Bronchial epithelial cell (primary cell): ENCODE measurements around the gene AMMECR1L. TPM values are rescaled to one million over a fixed set of nuclear protein-coding genes. Genes with fewer than 3 reads are reported as not detected.
"Not testable (repeated sequence)": the region's sequence is repeated elsewhere in the genome, so short reads cannot be mapped to it uniquely, and the experiment has no call there.

ENCODE experiments used
- DNase-seq: peaks from one replicate; pipeline ENCODE4 v3.0.0-alpha.2; 2010; ENCODE audit warnings: low read depth
- FAIRE-seq: peaks from 2 replicates; lab custom pipeline; 2011; peaks lifted over from hg19 to GRCh38; lab: Jason Lieb, UNC
- H3K27me3 ChIP-seq: 2 replicates; pipeline ENCODE4 v1.5.1; 2011; ENCODE audit warnings: low read length; ENCODE audit not compliant: control insufficient read depth, insufficient read depth
- H3K36me3 ChIP-seq: 2 replicates; pipeline ENCODE4 v1.5.1; 2011; ENCODE audit warnings: low read length; ENCODE audit not compliant: control insufficient read depth, insufficient read depth
- H3K4me3 ChIP-seq: 2 replicates; pipeline ENCODE4 v1.5.1; 2011; ENCODE audit warnings: mild to moderate bottlenecking, low read depth, low read length, control low read depth
- total RNA-seq: library from RNA; depleted of rRNA; stranded (reverse); fragments of >200 nt; gene quantifications from 2 replicates; pipeline ENCODE4 v1.2.1, GENCODE V29; 2014
- TF ChIP-seq, protein P1 (sequence below): IDR thresholded peaks from 2 replicates; pipeline ENCODE4 v1.5.1; 2011; ENCODE audit warnings: mild to moderate bottlenecking, moderate library complexity, low read length, control low read depth, inconsistent platforms; ENCODE audit not compliant: insufficient read depth, severe bottlenecking

The AMMECR1L gene
- total RNA-seq, 1 donor from 2014 or later, result 31.6 TPM

- TF ChIP-seq, protein P1, sequence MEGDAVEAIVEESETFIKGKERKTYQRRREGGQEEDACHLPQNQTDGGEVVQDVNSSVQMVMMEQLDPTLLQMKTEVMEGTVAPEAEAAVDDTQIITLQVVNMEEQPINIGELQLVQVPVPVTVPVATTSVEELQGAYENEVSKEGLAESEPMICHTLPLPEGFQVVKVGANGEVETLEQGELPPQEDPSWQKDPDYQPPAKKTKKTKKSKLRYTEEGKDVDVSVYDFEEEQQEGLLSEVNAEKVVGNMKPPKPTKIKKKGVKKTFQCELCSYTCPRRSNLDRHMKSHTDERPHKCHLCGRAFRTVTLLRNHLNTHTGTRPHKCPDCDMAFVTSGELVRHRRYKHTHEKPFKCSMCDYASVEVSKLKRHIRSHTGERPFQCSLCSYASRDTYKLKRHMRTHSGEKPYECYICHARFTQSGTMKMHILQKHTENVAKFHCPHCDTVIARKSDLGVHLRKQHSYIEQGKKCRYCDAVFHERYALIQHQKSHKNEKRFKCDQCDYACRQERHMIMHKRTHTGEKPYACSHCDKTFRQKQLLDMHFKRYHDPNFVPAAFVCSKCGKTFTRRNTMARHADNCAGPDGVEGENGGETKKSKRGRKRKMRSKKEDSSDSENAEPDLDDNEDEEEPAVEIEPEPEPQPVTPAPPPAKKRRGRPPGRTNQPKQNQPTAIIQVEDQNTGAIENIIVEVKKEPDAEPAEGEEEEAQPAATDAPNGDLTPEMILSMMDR, result no peak
- Histone ChIP-seq H3K4me3 (no peak overlapping the region), H3K36me3 (no peaks in the 10 kb centered on the region), H3K27me3 (no peaks in the 10 kb centered on the region)
- DNase-seq, result no peak
- no peak for FAIRE-seq
Measured at GRCh38 chr2:127820080-127820668, 65.6 kb downstream of the AMMECR1L start.

GRCh38 chr2:127818794-127819425, 66.8 kb downstream of the AMMECR1L start:
- DNase-seq (no peak), FAIRE-seq (no peak)
- Histone ChIP-seq H3K36me3 (no peaks in the 10 kb centered on the region), H3K4me3 (no peak overlapping the region), H3K27me3 (no peaks in the 10 kb centered on the region)
- TF ChIP-seq, protein P1, result no peak

- DNase-seq, result no peak
- Histone ChIP-seq H3K4me3 (no peak overlapping the region), H3K36me3 (no peaks in the 10 kb centered on the region), H3K27me3 (no peaks in the 10 kb centered on the region)
- TF ChIP-seq, protein P1, result no peak
- no peak for FAIRE-seq
Measured at GRCh38 chr2:127818241-127818640, 67.5 kb downstream of the AMMECR1L start.

- FAIRE-seq, result no peak
- H3K4me3 ChIP-seq, result no peak overlapping the region
- no peaks in the 10 kb centered on the region for H3K36me3 ChIP-seq
- no peaks in the 10 kb centered on the region for H3K27me3 ChIP-seq
- TF ChIP-seq, protein P1, result no peak
- no peak for DNase-seq
Measured at GRCh38 chr2:127814677-127815076, 71.1 kb downstream of the AMMECR1L start.

DNA sequence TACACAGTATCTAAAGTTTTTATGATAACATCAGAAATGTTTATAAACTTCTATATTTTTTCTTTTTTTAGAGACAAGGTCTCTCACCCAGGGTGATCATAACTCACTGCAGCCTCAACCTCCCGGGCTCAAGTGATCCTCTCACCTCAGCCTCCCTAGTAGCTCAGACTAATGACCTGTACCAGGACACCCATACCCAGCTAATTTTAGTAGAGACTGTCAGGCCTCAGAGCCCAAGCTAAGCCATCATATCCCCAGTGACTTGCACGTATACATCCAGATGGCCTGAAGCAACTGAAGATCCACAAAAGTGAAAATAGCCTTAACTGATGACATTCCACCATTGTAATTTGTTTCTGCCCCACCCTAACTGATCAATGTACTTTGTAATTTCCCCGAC, 73.3 kb downstream of the AMMECR1L start:
- not testable (repeated sequence) for DNase-seq, H3K27me3 ChIP-seq, H3K4me3 ChIP-seq, H3K36me3 ChIP-seq, FAIRE-seq

Other genes starting within 250 kb of the AMMECR1L start
- not detected in 2 replicates for gene GPR17, start 239.8 kb downstream of the AMMECR1L start, total RNA-seq
- gene LIMS2, start 210.4 kb downstream of the AMMECR1L start, total RNA-seq, result 0.79 TPM in 1 of 2 replicates, not detected in the other
- gene SFT2D3, start 184.5 kb downstream of the AMMECR1L start, total RNA-seq, result 3.2 and 5.0 TPM in 2 replicates
- gene WDR33, start 74.8 kb downstream of the AMMECR1L start, total RNA-seq, result 27.0 and 31.3 TPM in 2 replicates
- 22.5 and 24.2 TPM in 2 replicates for gene POLR2D, start 27.8 kb downstream of the AMMECR1L start, total RNA-seq
- 1.6 and 3.6 TPM in 2 replicates for gene SAP130, start 142.1 kb upstream of the AMMECR1L start, total RNA-seq
- gene UGGT1, start 205.2 kb upstream of the AMMECR1L start, total RNA-seq, result 41.2 and 49.8 TPM in 2 replicates